Vagina (tissue), 2 donors: ENCODE measurements around the gene CLIC6. TPM values are rescaled to one million over a fixed set of nuclear protein-coding genes. Genes with fewer than 3 reads are reported as not detected.

Source experiments
- DNase-seq, 2 donors: peaks; one replicate each; pipeline ENCODE4 v3.0.0-alpha.2; 2017; ENCODE audit errors: extremely low spot score in 2 of 2
- H3K27ac ChIP-seq: fragments of 200-600 bp; sonication (generic); one replicate; pipeline ENCODE4 v1.5.1; 2019
- H3K27me3 ChIP-seq: fragments of 200-600 bp; sonication (generic); one replicate; pipeline ENCODE4 v1.5.1; 2019
- H3K36me3 ChIP-seq, 2 donors: fragments of 200-600 bp; sonication (generic); one replicate each; pipeline ENCODE4 v1.5.1; 2017 to 2019
- H3K4me1 ChIP-seq: fragments of 200-600 bp; sonication (generic); one replicate; pipeline ENCODE4 v1.5.1; 2019
- H3K4me3 ChIP-seq, 2 donors: fragments of 200-600 bp; sonication (generic); 1 replicate in 1 of 2; 2 replicates in 1 of 2; pipeline ENCODE4 v1.5.1; 2016 to 2019
- H3K9me3 ChIP-seq: fragments of 200-600 bp; sonication (generic); one replicate; pipeline ENCODE4 v1.5.1; 2019
- POLR2A ChIP-seq, 2 donors: fragments of 450-650 bp; IDR thresholded peaks; one replicate each; pipeline ENCODE4 v1.6.1; 2017; ENCODE audit warnings: antibody characterized with exemption in 2 of 2, mild to moderate bottlenecking in 2 of 2, moderate library complexity in 2 of 2
- POLR2AphosphoS5 ChIP-seq, 2 donors: sonication (generic); formaldehyde crosslinking; IDR thresholded peaks; one replicate each; pipeline ENCODE4 v1.9.0; 2017; ENCODE audit warnings: antibody characterized with exemption in 2 of 2, mild to moderate bottlenecking in 2 of 2, low read depth in 1 of 2; ENCODE audit not compliant: insufficient read depth in 1 of 2
- intact Hi-C: fragments of 100-400 bp; cut with DNase I; formaldehyde crosslinking; loops from one replicate; pipeline ENCODE4 v1.15.1; 2023
- total RNA-seq: library from RNA; depleted of rRNA; stranded (reverse); fragments of >200 nt; gene quantifications from one replicate; pipeline ENCODE4 v1.2.3, GENCODE V29; 2016
- TF ChIP-seq, protein P1 (sequence below), 3 experiments: fragments of 450-650 bp in 2 of 3; fragments of 200-600 bp in 1 of 3; sonication (generic) in 1 of 3; IDR thresholded peaks; one replicate each; pipeline ENCODE4 v1.5.1; 2017 to 2019; ENCODE audit warnings: antibody characterized with exemption in 3 of 3, mild to moderate bottlenecking in 2 of 3, moderate library complexity in 2 of 3

CLIC6 gene
- total RNA-seq, 1 donor from 2014 or later = 8.3 TPM

DNA sequence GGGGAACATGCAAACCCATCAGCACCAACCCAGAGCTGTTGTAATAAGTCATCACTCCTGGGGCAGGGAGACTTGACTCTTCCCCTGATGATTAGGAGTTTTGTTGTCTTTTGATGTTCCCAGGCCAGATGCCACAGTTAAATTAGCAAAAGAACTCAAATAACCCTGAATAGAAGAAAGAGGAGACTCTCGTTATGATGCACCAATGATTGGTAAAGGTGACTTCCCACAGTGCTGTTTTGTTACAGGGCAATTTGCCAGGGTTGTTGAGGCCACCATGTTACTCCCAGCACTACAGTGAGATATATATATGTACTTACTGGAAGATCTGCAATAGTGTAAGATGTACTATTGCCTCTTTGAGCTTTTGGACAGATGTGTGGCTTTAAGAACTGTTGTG is 29.5 kb upstream of the CLIC6 start:
- no peaks in the 10 kb centered on the region for H3K9me3 ChIP-seq
- intact Hi-C loops = no loop called here
- no peak overlapping the region for H3K4me3 ChIP-seq
- no peaks in the 10 kb centered on the region for H3K4me1 ChIP-seq
- no peaks in the 10 kb centered on the region for H3K27me3 ChIP-seq
- DNase-seq = no peak
- no peak overlapping the region for H3K27ac ChIP-seq
- H3K36me3 ChIP-seq = no peaks in the 10 kb centered on the region
- TF ChIP-seq, protein P1, sequence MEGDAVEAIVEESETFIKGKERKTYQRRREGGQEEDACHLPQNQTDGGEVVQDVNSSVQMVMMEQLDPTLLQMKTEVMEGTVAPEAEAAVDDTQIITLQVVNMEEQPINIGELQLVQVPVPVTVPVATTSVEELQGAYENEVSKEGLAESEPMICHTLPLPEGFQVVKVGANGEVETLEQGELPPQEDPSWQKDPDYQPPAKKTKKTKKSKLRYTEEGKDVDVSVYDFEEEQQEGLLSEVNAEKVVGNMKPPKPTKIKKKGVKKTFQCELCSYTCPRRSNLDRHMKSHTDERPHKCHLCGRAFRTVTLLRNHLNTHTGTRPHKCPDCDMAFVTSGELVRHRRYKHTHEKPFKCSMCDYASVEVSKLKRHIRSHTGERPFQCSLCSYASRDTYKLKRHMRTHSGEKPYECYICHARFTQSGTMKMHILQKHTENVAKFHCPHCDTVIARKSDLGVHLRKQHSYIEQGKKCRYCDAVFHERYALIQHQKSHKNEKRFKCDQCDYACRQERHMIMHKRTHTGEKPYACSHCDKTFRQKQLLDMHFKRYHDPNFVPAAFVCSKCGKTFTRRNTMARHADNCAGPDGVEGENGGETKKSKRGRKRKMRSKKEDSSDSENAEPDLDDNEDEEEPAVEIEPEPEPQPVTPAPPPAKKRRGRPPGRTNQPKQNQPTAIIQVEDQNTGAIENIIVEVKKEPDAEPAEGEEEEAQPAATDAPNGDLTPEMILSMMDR (IDR thresholded peaks at IDR 0.05) = no peak
- TF ChIP-seq POLR2A (IDR thresholded peaks at IDR 0.05) (no peak), POLR2AphosphoS5 (IDR thresholded peaks at IDR 0.05; ENCODE audit: insufficient read depth in 1 of 2, low read depth in 1 of 2) (no peak)

DNA sequence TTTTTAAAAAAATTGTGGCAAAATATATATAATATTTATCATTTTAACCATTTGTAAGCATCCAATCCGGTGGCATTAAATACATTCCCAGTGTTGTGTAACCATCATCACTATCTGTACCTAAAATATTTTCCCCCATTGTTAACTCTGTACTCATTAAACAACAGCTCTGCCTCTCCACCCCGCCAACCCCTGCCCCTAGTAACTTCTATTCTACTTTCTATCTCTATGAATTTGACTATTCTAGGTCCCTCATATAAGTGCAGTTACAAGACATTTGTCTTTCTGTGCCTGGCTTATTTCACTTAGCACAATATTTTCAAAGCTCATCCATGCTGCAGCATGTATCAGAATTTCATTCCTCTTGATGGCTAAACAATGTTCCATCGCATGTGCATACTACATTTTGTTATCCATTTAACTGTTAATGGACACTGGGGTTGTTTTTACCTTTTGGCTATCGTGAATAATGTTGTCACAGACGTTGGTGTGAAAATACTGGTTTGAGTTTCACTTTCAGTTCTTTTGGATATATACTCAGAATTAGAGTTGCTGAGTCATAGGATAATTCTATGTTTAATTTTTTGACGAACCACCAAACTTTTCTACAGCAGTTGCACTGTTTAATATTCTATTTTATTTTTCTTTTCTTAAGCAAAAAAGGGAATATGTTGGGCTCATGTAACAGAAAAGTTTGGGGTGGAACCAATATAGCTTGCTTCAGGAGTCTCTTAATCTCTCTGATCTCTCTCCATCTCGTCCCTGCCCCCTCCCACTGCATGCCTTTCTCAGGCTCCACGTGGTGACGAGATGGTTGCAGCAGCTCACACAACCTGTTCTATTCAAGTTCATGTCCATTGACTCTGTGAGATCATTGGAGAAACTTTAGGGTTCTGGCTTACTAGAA is 28.7 kb upstream of the CLIC6 start:
- Histone ChIP-seq H3K4me1 (no peaks in the 10 kb centered on the region), H3K4me3 (no peak overlapping the region), H3K36me3 (no peaks in the 10 kb centered on the region), H3K9me3 (no peaks in the 10 kb centered on the region), H3K27me3 (no peaks in the 10 kb centered on the region), H3K27ac (no peak overlapping the region)
- DNase-seq = peak in 1 of 2 donors; percentile 52
- intact Hi-C loops = no loop called here
- TF ChIP-seq POLR2A (IDR thresholded peaks at IDR 0.05) (no peak), POLR2AphosphoS5 (IDR thresholded peaks at IDR 0.05; ENCODE audit: insufficient read depth in 1 of 2, low read depth in 1 of 2) (no peak)
- TF ChIP-seq, protein P1 (IDR thresholded peaks at IDR 0.05) = no peak

DNA sequence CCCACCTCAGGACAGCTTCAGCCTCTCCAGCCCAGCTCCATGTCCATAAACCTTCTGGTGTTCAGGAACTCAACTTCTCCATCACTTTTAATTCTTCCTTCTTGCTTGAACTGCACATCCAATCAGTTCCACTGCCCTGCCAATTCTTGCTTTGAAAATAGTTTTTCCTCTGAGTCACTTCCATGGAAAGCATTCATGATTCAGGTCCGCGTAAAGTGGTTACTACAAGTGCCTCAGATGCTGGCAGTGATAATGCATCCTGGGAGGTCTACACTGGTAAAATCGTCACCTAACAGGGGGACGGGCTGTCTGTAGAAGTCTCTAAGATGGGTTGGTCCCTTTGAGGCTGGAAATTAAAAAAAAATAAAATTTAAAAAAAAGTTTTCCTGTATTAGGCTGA is 27.9 kb upstream of the CLIC6 start:
- H3K27me3 ChIP-seq = no peaks in the 10 kb centered on the region

DNA sequence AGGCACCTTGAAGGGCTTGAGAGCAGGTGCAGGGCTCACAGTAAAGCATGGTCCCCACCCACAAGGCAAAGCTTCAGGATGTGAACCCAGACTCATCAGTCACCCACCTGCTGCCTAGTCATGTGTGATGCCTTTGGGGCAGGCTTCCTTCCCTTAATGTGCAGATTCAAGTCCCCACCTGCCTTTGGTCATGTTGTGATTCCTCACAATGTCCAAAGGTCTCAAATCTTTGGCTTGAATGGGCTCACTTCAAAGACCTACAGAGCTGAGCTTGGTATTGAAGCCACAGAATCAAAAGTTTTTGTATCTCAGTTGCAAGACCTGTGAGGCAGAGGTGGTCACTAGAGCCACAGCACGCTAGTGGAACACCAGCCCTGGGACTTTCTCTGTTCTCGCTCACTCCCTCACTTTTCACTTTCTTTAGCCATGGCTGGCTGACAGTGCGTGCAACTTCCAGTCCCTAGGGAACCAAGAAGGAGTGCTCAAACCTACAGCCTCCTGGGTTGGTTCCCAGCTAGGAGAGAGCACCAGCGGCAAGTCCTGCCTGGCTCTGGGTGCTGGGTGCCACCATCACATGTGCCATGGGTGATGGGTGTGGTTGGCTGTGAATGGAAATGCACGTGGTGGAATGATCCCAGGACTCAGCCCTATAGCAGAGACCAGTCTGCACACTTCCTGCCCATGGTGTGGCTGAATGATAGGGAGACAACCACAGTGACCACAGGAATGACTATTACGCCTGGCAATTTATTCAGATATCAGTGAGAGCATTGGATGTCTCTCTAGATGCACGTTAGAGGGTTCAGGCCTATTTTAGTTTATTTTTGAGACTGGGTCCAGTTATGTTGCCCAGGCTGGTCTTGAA is 26.4 kb upstream of the CLIC6 start:
- intact Hi-C loops = no loop called here
- Histone ChIP-seq H3K27ac (no peak overlapping the region), H3K4me3 (no peak overlapping the region), H3K36me3 (no peaks in the 10 kb centered on the region), H3K9me3 (no peaks in the 10 kb centered on the region), H3K4me1 (no peaks in the 10 kb centered on the region), H3K27me3 (no peaks in the 10 kb centered on the region)
- DNase-seq = peak in 1 of 2 donors; percentile 54
- TF ChIP-seq POLR2A (IDR thresholded peaks at IDR 0.05) (no peak), POLR2AphosphoS5 (IDR thresholded peaks at IDR 0.05; ENCODE audit: insufficient read depth in 1 of 2, low read depth in 1 of 2) (no peak)
- TF ChIP-seq, protein P1 (IDR thresholded peaks at IDR 0.05) = no peak

More for the DNA sequence above, 27.9 kb upstream of the CLIC6 start:
- no peak for DNase-seq
- no peaks in the 10 kb centered on the region for H3K4me1 ChIP-seq
- no peaks in the 10 kb centered on the region for H3K9me3 ChIP-seq
- intact Hi-C loops = no loop called here
- no peak overlapping the region for H3K27ac ChIP-seq
- H3K4me3 ChIP-seq = no peak overlapping the region
- H3K36me3 ChIP-seq = no peaks in the 10 kb centered on the region
- TF ChIP-seq, protein P1 (IDR thresholded peaks at IDR 0.05) = no peak
- TF ChIP-seq POLR2A (IDR thresholded peaks at IDR 0.05) = no peak
- no peak for TF ChIP-seq POLR2AphosphoS5 (IDR thresholded peaks at IDR 0.05; ENCODE audit: insufficient read depth in 1 of 2, low read depth in 1 of 2)
